H1 (cell line): Measurements from ENCODE around the gene TBC1D2B. TPM values are rescaled to one million over a fixed set of nuclear protein-coding genes. Genes with fewer than 3 reads are reported as not detected.

Source experiments
- SIX5 ChIP-seq: IDR thresholded peaks from 2 replicates; pipeline ENCODE4 v1.6.1; 2011; ENCODE audit warnings: mild to moderate bottlenecking, low read depth, low read length
- polyA plus RNA-seq, 7 experiments: library from polyadenylated mRNA; depleted of rRNA in 3 of 7; stranded (reverse) in 5 of 7; unstranded in 2 of 7; fragments of >200 nt in 5 of 7; fragments of 200-250 nt in 2 of 7; gene quantifications; 1 replicate in 5 of 7; 2 replicates in 1 of 7; 4 replicates in 1 of 7; pipeline versions ENCODE4 v1.2.1 to v1.2.3, GENCODE V29; 2011 to 2013; ENCODE audit warnings: missing spikeins in 2 of 7, mixed read lengths in 2 of 7
- total RNA-seq: library from RNA; stranded (reverse); fragmentation: NEBNext Ultra II Directional; extraction: Animal tissue kit (Norgen Biotek cat#: 25700); gene quantifications from 2 replicates; pipeline ENCODE4 v1.2.1, GENCODE V29; 2021

TBC1D2B gene
- total and polyA plus RNA-seq, 2 of the 8 experiments (the other 6 are each of a cell fraction or from before 2014, with no cell fraction given) = 11.9 to 19.5 TPM

DNA sequence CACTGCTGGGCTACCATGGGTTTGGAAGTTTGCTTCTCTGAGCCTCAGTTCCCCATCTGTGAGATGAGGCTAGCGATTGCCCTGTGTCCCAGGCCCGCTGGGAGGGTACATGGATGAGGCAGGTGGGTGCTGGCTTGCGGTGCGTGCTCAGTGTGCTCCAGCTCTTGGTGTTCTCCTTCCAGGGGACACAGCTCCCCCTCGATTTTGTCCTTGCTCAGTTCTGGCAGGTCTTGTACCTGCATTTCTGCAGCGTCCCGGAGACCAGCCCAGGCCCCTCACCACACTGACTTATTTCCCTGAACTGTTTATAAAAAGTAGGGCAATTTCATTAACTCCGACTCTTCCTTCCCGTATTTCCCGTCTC is 95.4 kb downstream of the TBC1D2B start (continued):
- TF ChIP-seq SIX5 = no peak
- TF ChIP-seq, all 59 proteins: peak for 0
